OCI-LY1 (cell line): ENCODE data around the gene C1QTNF3.

ENCODE experiments used
- H2AFZ ChIP-seq: fragments of 200-600 bp; sonication (generic), shearing (Covaris generic); 2 replicates; pipeline ENCODE4 v1.6.0; 2014; ENCODE audit warnings: antibody characterized with exemption, mild to moderate bottlenecking, low read length
- H3F3A ChIP-seq: fragments of 200-600 bp; sonication (generic), shearing (Covaris generic); 2 replicates; pipeline ENCODE4 v1.6.0; 2014; ENCODE audit warnings: mild to moderate bottlenecking, antibody characterized with exemption, low read length, moderate library complexity; ENCODE audit not compliant: insufficient read depth
- H3K27ac ChIP-seq: fragments of 200-600 bp; sonication (generic); 2 replicates; pipeline ENCODE4 v1.5.1; 2014; ENCODE audit warnings: low read length, mixed run types, mild to moderate bottlenecking, low read depth; ENCODE audit not compliant: poor library complexity, severe bottlenecking
- H3K27me3 ChIP-seq: fragments of 200-600 bp; sonication (generic); 2 replicates; pipeline ENCODE4 v1.6.0; 2014; ENCODE audit warnings: antibody characterized with exemption, mild to moderate bottlenecking, low read length, moderate library complexity; ENCODE audit not compliant: insufficient read depth
- H3K36me3 ChIP-seq: fragments of 200-600 bp; sonication (generic); 2 replicates; pipeline ENCODE4 v1.6.1; 2014; ENCODE audit warnings: mild to moderate bottlenecking, antibody characterized with exemption, low read length, moderate library complexity, mixed read lengths; ENCODE audit not compliant: insufficient read depth
- H3K4me1 ChIP-seq: fragments of 200-600 bp; sonication (generic); 2 replicates; pipeline ENCODE4 v1.5.1; 2014; ENCODE audit warnings: mild to moderate bottlenecking, low read length, moderate library complexity; ENCODE audit not compliant: insufficient read depth, severe bottlenecking
- H3K4me2 ChIP-seq: fragments of 200-600 bp; sonication (generic), shearing (Covaris generic); 2 replicates; pipeline ENCODE4 v1.6.1; 2014; ENCODE audit warnings: low read length
- H3K4me3 ChIP-seq: fragments of 200-600 bp; sonication (generic); 2 replicates; pipeline ENCODE4 v1.5.1; 2014; ENCODE audit warnings: low read length, low read depth, mild to moderate bottlenecking, mixed read lengths; ENCODE audit not compliant: poor library complexity, severe bottlenecking
- H3K79me2 ChIP-seq: fragments of 200-600 bp; shearing (Covaris generic); 2 replicates; pipeline ENCODE4 v1.6.1; 2016; ENCODE audit warnings: mixed run types, low read length, mixed read lengths; ENCODE audit not compliant: insufficient read depth
- H3K9ac ChIP-seq: fragments of 200-600 bp; sonication (generic), shearing (Covaris generic); 2 replicates; pipeline ENCODE4 v1.6.1; 2014; ENCODE audit warnings: mild to moderate bottlenecking, low read length, mixed read lengths
- H3K9me2 ChIP-seq: fragments of 200-600 bp; sonication (generic), shearing (Covaris generic); 2 replicates; pipeline ENCODE4 v1.6.1; 2014; ENCODE audit warnings: low read depth, mild to moderate bottlenecking, low read length, mixed read lengths
- H3K9me3 ChIP-seq: fragments of 200-600 bp; shearing (Covaris generic); 2 replicates; pipeline ENCODE4 v1.6.1; 2014; ENCODE audit warnings: low read length, mixed read lengths
- H4K20me1 ChIP-seq: fragments of 200-600 bp; sonication (generic), shearing (Covaris generic); 2 replicates; pipeline ENCODE4 v1.6.0; 2016; ENCODE audit warnings: mild to moderate bottlenecking, low read length; ENCODE audit not compliant: insufficient read depth
- CTCF ChIP-seq: fragments of 200-600 bp; sonication (generic), shearing (Covaris generic); IDR thresholded peaks from 2 replicates; pipeline ENCODE4 v1.5.1; 2017; ENCODE audit warnings: mild to moderate bottlenecking, antibody characterized with exemption, low read length, moderate library complexity, mixed read lengths
- EZH2 ChIP-seq: fragments of 200-600 bp; sonication (generic), shearing (Covaris generic); IDR thresholded peaks from 2 replicates; pipeline ENCODE4 v1.8.0; 2017; ENCODE audit warnings: borderline replicate concordance, mixed run types, mild to moderate bottlenecking, antibody characterized with exemption, low read length, moderate library complexity, mixed read lengths

C1QTNF3 gene

GRCh38 chr5:34035756-34036155 lies 7.3 kb downstream of the C1QTNF3 start:
- Histone ChIP-seq H3K27ac (no peak overlapping the region), H3K4me1 (no peaks in the 10 kb centered on the region)
- TF ChIP-seq CTCF (no peak), EZH2 (no peak)

GRCh38 chr5:34034534-34035327 lies 8.3 kb downstream of the C1QTNF3 start:
- H3K4me1 ChIP-seq = no peaks in the 10 kb centered on the region
- no peak overlapping the region for H2AFZ ChIP-seq
- H3F3A ChIP-seq = no peaks in the 10 kb centered on the region
- H3K9ac ChIP-seq = no peak overlapping the region
- H3K9me3 ChIP-seq = no peaks in the 10 kb centered on the region
- no peaks in the 10 kb centered on the region for H3K27me3 ChIP-seq
- H3K36me3 ChIP-seq = no peaks in the 10 kb centered on the region; the same call in 1 of the 2 replicates
- H3K27ac ChIP-seq = no peak overlapping the region
- no peak for TF ChIP-seq CTCF
- TF ChIP-seq EZH2 = no peak
- H3K79me2 ChIP-seq = no peaks in the 10 kb centered on the region
- no peak overlapping the region for H3K4me3 ChIP-seq
- no peaks in the 10 kb centered on the region for H3K9me2 ChIP-seq
- no peak overlapping the region for H3K4me2 ChIP-seq
- H4K20me1 ChIP-seq = no peaks in the 10 kb centered on the region

More at GRCh38 chr5:34035756-34036155, 7.3 kb downstream of the C1QTNF3 start:
- no peaks in the 10 kb centered on the region for H3K79me2 ChIP-seq
- no peaks in the 10 kb centered on the region for H3K9me3 ChIP-seq
- H3K36me3 ChIP-seq = no peaks in the 10 kb centered on the region; the same call in 1 of the 2 replicates
- H3K4me3 ChIP-seq = no peak overlapping the region
- no peak overlapping the region for H3K4me2 ChIP-seq
- no peaks in the 10 kb centered on the region for H4K20me1 ChIP-seq
- no peak overlapping the region for H3K9ac ChIP-seq
- H3K9me2 ChIP-seq = no peaks in the 10 kb centered on the region
- H3K27me3 ChIP-seq = no peaks in the 10 kb centered on the region
- no peak overlapping the region for H2AFZ ChIP-seq
- H3F3A ChIP-seq = no peaks in the 10 kb centered on the region

GRCh38 chr5:34031966-34032365 lies 11.0 kb downstream of the C1QTNF3 start:
- Histone ChIP-seq H3K4me3 (no peak overlapping the region), H3K9ac (no peak overlapping the region), H3F3A (no peaks in the 10 kb centered on the region), H3K79me2 (no peaks in the 10 kb centered on the region), H3K36me3 (no peaks in the 10 kb centered on the region; the same call in 1 of the 2 replicates), H3K4me1 (no peaks in the 10 kb centered on the region), H4K20me1 (no peaks in the 10 kb centered on the region), H3K27ac (no peak overlapping the region), H3K4me2 (no peak overlapping the region), H3K27me3 (no peaks in the 10 kb centered on the region), H3K9me2 (no peaks in the 10 kb centered on the region), H2AFZ (no peak overlapping the region), H3K9me3 (no peaks in the 10 kb centered on the region)
- no peak for TF ChIP-seq EZH2
- TF ChIP-seq CTCF = no peak
